IMR-90 (cell line): ENCODE results near the gene KRT7. TPM values are rescaled to one million over a fixed set of nuclear protein-coding genes. Genes with fewer than 3 reads are reported as not detected.

Experiments
- ATAC-seq: fragments of 200-7000 bp; cut with Tn5 transposase; 2 replicates; pipeline ENCODE4 v1.9.1; 2020; ENCODE audit warnings: low read depth, mild to moderate bottlenecking, moderate library complexity
- BruUV-seq: library from RNA; stranded (reverse); fragments of 400-500 nt; replicated peaks from 2 replicates; lab custom pipeline; 2021; lab: Mats Ljungman, UMichigan
- CTCF ChIA-PET: fragments of 300-600 bp; formaldehyde crosslinking; extraction: SDS; loops from one replicate; lab custom pipeline; 2021; ENCODE audit warnings: antibody characterized with exemption; lab: Yijun Ruan, JAX
- POLR2A ChIA-PET: fragments of 300-600 bp; sonication (Branson Sonifier 250); formaldehyde crosslinking; loops from one replicate; lab custom pipeline; 2022; ENCODE audit warnings: antibody characterized with exemption; ENCODE audit not compliant: unreplicated experiment; lab: Charles Lee
- DNase-seq: peaks from one replicate; pipeline ENCODE4 v3.0.0; 2013
- H2AFZ ChIP-seq: replicated peaks from 2 replicates; pipeline ENCODE3; 2013; ENCODE audit warnings: low read length, mild to moderate bottlenecking; ENCODE audit not compliant: poor library complexity
- H2AK5ac ChIP-seq: 2 replicates; pipeline ENCODE4 v1.6.1; 2013; ENCODE audit warnings: low read depth, low read length, inconsistent platforms
- H2AK9ac ChIP-seq: replicated peaks from 2 replicates; pipeline ENCODE3; 2013; ENCODE audit warnings: mild to moderate bottlenecking, low read depth, low read length, moderate library complexity; ENCODE audit not compliant: poor library complexity
- H2BK120ac ChIP-seq: 2 replicates; pipeline ENCODE4 v1.6.1; 2013; ENCODE audit warnings: low read depth, low read length, inconsistent platforms
- H2BK15ac ChIP-seq: 3 replicates; pipeline ENCODE4 v1.6.1; 2013; ENCODE audit warnings: low read depth, low read length, inconsistent platforms
- H2BK20ac ChIP-seq: 2 replicates; pipeline ENCODE4 v1.6.1; 2013; ENCODE audit warnings: low read depth, mild to moderate bottlenecking, inconsistent platforms, low read length, moderate library complexity
- H2BK5ac ChIP-seq: 2 replicates; pipeline ENCODE4 v1.6.1; 2013; ENCODE audit warnings: mild to moderate bottlenecking, low read depth, low read length, inconsistent platforms; ENCODE audit not compliant: poor library complexity, severe bottlenecking
- H3K14ac ChIP-seq: replicated peaks from 2 replicates; pipeline ENCODE4 v1.6.1; 2013; ENCODE audit warnings: low read depth, low read length, inconsistent platforms
- H3K18ac ChIP-seq: 2 replicates; pipeline ENCODE4 v1.6.1; 2013; ENCODE audit warnings: low read depth, low read length, control low read depth
- H3K23ac ChIP-seq: 2 replicates; pipeline ENCODE4 v1.6.1; 2013; ENCODE audit warnings: low read depth, low read length, inconsistent platforms
- H3K27ac ChIP-seq: 2 replicates; pipeline ENCODE4 v1.5.1; 2013; ENCODE audit warnings: mild to moderate bottlenecking, control low read depth, low read length; ENCODE audit not compliant: insufficient read depth
- H3K27me3 ChIP-seq: 2 replicates; pipeline ENCODE4 v1.6.1; 2013; ENCODE audit warnings: low read length; ENCODE audit not compliant: control insufficient read depth, insufficient read depth
- H3K36me3 ChIP-seq: 2 replicates; pipeline ENCODE4 v1.6.1; 2013; ENCODE audit warnings: low read length, mixed read lengths; ENCODE audit not compliant: control insufficient read depth, insufficient read depth
- H3K4ac ChIP-seq: 2 replicates; pipeline ENCODE4 v1.6.1; 2013; ENCODE audit warnings: low read depth, low read length, inconsistent platforms
- H3K4me1 ChIP-seq: 2 replicates; pipeline ENCODE4 v1.6.1; 2013; ENCODE audit warnings: low read length, mixed read lengths; ENCODE audit not compliant: control insufficient read depth, insufficient read depth
- H3K4me2 ChIP-seq: 2 replicates; pipeline ENCODE4 v1.6.1; 2013; ENCODE audit warnings: low read depth, mild to moderate bottlenecking, control low read depth, low read length, moderate library complexity
- H3K4me3 ChIP-seq: 2 replicates; pipeline ENCODE4 v1.5.1; 2013; ENCODE audit warnings: low read depth, mild to moderate bottlenecking, control low read depth, low read length, moderate library complexity; ENCODE audit not compliant: insufficient read depth
- H3K56ac ChIP-seq: 2 replicates; pipeline ENCODE4 v1.6.1; 2013; ENCODE audit warnings: low read length, inconsistent platforms; ENCODE audit not compliant: insufficient read depth; ENCODE audit errors: extremely low read depth
- H3K79me1 ChIP-seq, 2 experiments: 2 replicates each; pipeline ENCODE4 v1.6.1; 2013; ENCODE audit warnings: low read length in 2 of 2, inconsistent platforms in 1 of 2, low read depth in 1 of 2
- H3K9ac ChIP-seq: 2 replicates; pipeline ENCODE4 v1.6.1; 2013; ENCODE audit warnings: low read depth, low read length, control low read depth
- H3K9me1 ChIP-seq: 2 replicates; pipeline ENCODE4 v1.6.1; 2013; ENCODE audit warnings: low read length, inconsistent platforms; ENCODE audit not compliant: insufficient read depth
- H3K9me3 ChIP-seq: 2 replicates; pipeline ENCODE4 v1.6.1; 2013; ENCODE audit warnings: low read length; ENCODE audit not compliant: control insufficient read depth, insufficient read depth
- H4K20me1 ChIP-seq: 2 replicates; pipeline ENCODE4 v1.6.1; 2013; ENCODE audit warnings: low read length, inconsistent platforms; ENCODE audit not compliant: insufficient read depth
- H4K5ac ChIP-seq: 2 replicates; pipeline ENCODE4 v1.6.1; 2013; ENCODE audit warnings: mild to moderate bottlenecking, low read depth, low read length, control low read depth
- H4K8ac ChIP-seq, 2 experiments: 2 replicates each; pipeline ENCODE4 v1.6.1; 2013; ENCODE audit warnings: low read depth in 2 of 2, low read length in 2 of 2, control low read depth in 1 of 2, inconsistent platforms in 1 of 2
- H4K91ac ChIP-seq: 2 replicates; pipeline ENCODE4 v1.6.1; 2013; ENCODE audit warnings: low read depth, low read length, inconsistent platforms; ENCODE audit not compliant: insufficient read depth
- BHLHE40 ChIP-seq: fragments of 150-350 bp; IDR thresholded peaks from 2 replicates; pipeline ENCODE4 v1.6.1; 2016; ENCODE audit warnings: mild to moderate bottlenecking, low read depth, low read length
- CHD1 ChIP-seq: IDR thresholded peaks from 2 replicates; pipeline ENCODE4 v1.6.1; 2012; ENCODE audit warnings: low read depth, low read length, improper control_type of control experiment
- CTCF ChIP-seq: conservative IDR thresholded peaks from 2 replicates; pipeline ENCODE4 v1.5.1; 2012; ENCODE audit warnings: mild to moderate bottlenecking, low read depth, low read length, improper control_type of control experiment
- ELK1 ChIP-seq: fragments of 150-350 bp; IDR thresholded peaks from 2 replicates; pipeline ENCODE4 v1.6.1; 2016; ENCODE audit warnings: low read depth, mild to moderate bottlenecking, low read length, moderate library complexity, borderline replicate concordance
- FOS ChIP-seq: fragments of 150-350 bp; IDR thresholded peaks from 2 replicates; pipeline ENCODE4 v1.6.1; 2016; ENCODE audit warnings: low read depth, low read length
- MAFK ChIP-seq: IDR thresholded peaks from 2 replicates; pipeline ENCODE4 v1.6.1; 2012; ENCODE audit warnings: low read depth, low read length, improper control_type of control experiment
- POLR2A ChIP-seq: IDR thresholded peaks from 2 replicates; pipeline ENCODE4 v1.6.1; 2012; ENCODE audit warnings: mild to moderate bottlenecking, low read depth, low read length
- RCOR1 ChIP-seq: IDR thresholded peaks from 2 replicates; pipeline ENCODE4 v1.6.1; 2012; ENCODE audit warnings: mild to moderate bottlenecking, low read length, improper control_type of control experiment; ENCODE audit not compliant: insufficient replicate concordance
- RFX5 ChIP-seq: IDR thresholded peaks from 2 replicates; pipeline ENCODE4 v1.8.0; 2012; ENCODE audit warnings: low read depth, mild to moderate bottlenecking, low read length, moderate library complexity
- SMC3 ChIP-seq: fragments of 150-350 bp; IDR thresholded peaks from 2 replicates; pipeline ENCODE4 v1.6.1; 2016; ENCODE audit warnings: low read depth, mild to moderate bottlenecking, antibody characterized with exemption, low read length, moderate library complexity
- USF2 ChIP-seq: fragments of 150-350 bp; IDR thresholded peaks from 2 replicates; pipeline ENCODE4 v1.6.1; 2017; ENCODE audit warnings: mild to moderate bottlenecking, antibody characterized with exemption, low read length, low read depth
- WGBS, 2 experiments: methylation state at CpG; one replicate each; pipeline versions ENCODE4 v1.1.5 to v1.1.7; 2013; ENCODE audit warnings: missing lambda C conversion rate in 2 of 2; ENCODE audit not compliant: insufficient read length in 1 of 2; ENCODE audit errors: extremely low coverage in 2 of 2; 5-methylcytosine and 5-hydroxymethylcytosine counted together
- dilution Hi-C: fragments of 300-500 bp; cut with HindIII; formaldehyde crosslinking; loops from one replicate; pipeline ENCODE4 v1.14.3; 2018; ENCODE audit warnings: low sequenced_read_pairs; ENCODE audit not compliant: unreplicated experiment
- in situ Hi-C: fragments of 300-500 bp; cut with MboI; formaldehyde crosslinking; loops from 3 replicates; pipeline ENCODE4 v1.14.3; 2019; ENCODE audit warnings: low sequenced_read_pairs, inconsistent platforms, mixed read lengths
- intact Hi-C: fragments of 100-400 bp; cut with micrococcal nuclease; formaldehyde crosslinking; loops from 2 replicates; pipeline ENCODE4 v1.10.0; 2022
- polyA plus RNA-seq, 3 experiments: library from polyadenylated mRNA; depleted of rRNA; stranded (reverse); fragments of >200 nt; gene quantifications; 2 replicates each; pipeline ENCODE4 v1.2.3, GENCODE V29; 2012; ENCODE audit warnings: low replicate concordance in 1 of 3
- total RNA-seq: library from RNA; depleted of rRNA; stranded (reverse); fragments of >200 nt; gene quantifications from 2 replicates; pipeline ENCODE4 v1.2.3, GENCODE V29; 2012

KRT7 gene
- total and polyA plus RNA-seq, 2 of the 4 experiments (the other 2 are of a cell fraction) = 0.54 to 1.7 TPM

GRCh38 chr12:52264435-52264825, 31.4 kb downstream of the KRT7 start:
- H3K18ac ChIP-seq = no peak overlapping the region
- H3K36me3 ChIP-seq = no peaks in the 10 kb centered on the region
- CTCF ChIA-PET = interaction anchor here (0.5 to 2.8 kb wide), 2 partner anchors 15 to 19 kb away, joined by 5 to 11 read pairs; no protein-coding TSS in a partner anchor
- H2BK15ac ChIP-seq = no peak overlapping the region
- H4K5ac ChIP-seq = no peak overlapping the region
- no peaks in the 10 kb centered on the region for H3K79me1 ChIP-seq
- H4K91ac ChIP-seq = no peak overlapping the region
- H3K9me1 ChIP-seq = peaks cover 8% of the 10 kb centered on the region
- H3K4me3 ChIP-seq = no peak overlapping the region
- in situ Hi-C loops (no loop called here), intact Hi-C loops (no loop called here), dilution Hi-C loops (no loop called here)
- H2AFZ ChIP-seq = no peak overlapping the region
- H2BK120ac ChIP-seq = no peak overlapping the region
- H4K8ac ChIP-seq = no peak overlapping the region
- H2AK9ac ChIP-seq = no peak overlapping the region
- ATAC-seq (no peak), DNase-seq (no peak)
- peaks cover 6% of the 10 kb centered on the region for H3K27me3 ChIP-seq
- H4K20me1 ChIP-seq = no peaks in the 10 kb centered on the region
- no peak overlapping the region for H3K14ac ChIP-seq
- BruUV-seq = no TSS peak
- POLR2A ChIA-PET = interaction anchor here (0.6 kb wide), 1 partner anchor 72 kb away, joined by 4 read pairs; no protein-coding TSS in a partner anchor
- no peak overlapping the region for H3K4me2 ChIP-seq
- H3K9ac ChIP-seq = no peak overlapping the region
- no CpG with 5 or more reads among the region's 2 CpGs for WGBS, 2 experiments
- no peak for TF ChIP-seq POLR2A
- no peak for TF ChIP-seq SMC3
- TF ChIP-seq CHD1 = no peak
- TF ChIP-seq BHLHE40 = no peak
- no peak for TF ChIP-seq FOS
- no peak for TF ChIP-seq RFX5
- TF ChIP-seq USF2 = no peak
- no peak for TF ChIP-seq RCOR1
- no peak for TF ChIP-seq MAFK
- TF ChIP-seq ELK1 = no peak
- TF ChIP-seq CTCF = no peak
- H3K56ac ChIP-seq = no peak overlapping the region
- no peak overlapping the region for H3K4ac ChIP-seq
- H2BK5ac ChIP-seq = no peak overlapping the region
- peaks cover 14% of the 10 kb centered on the region for H3K4me1 ChIP-seq
- H3K23ac ChIP-seq = no peak overlapping the region
- H3K27ac ChIP-seq = no peak overlapping the region
- 0 out of 2 replicates have a peak, but pooled peaks cover 2% of the 10 kb centered on the region for H3K9me3 ChIP-seq
- no peak overlapping the region for H2BK20ac ChIP-seq
- no peak overlapping the region for H2AK5ac ChIP-seq
